GM21528 (cell line): ENCODE data around the gene PPP1R9A.
"Not testable (repeated sequence)": the region's sequence is repeated elsewhere in the genome, so short reads cannot be mapped to it uniquely, and the experiment has no call there.

ENCODE experiments used
- ATAC-seq: cut with Tn5 transposase; IDR thresholded peaks from one replicate; pipeline ENCODE4 v1.9.1; 2021; ENCODE audit warnings: mild to moderate bottlenecking, moderate library complexity; ENCODE audit not compliant: unreplicated experiment, low FRiP score

Gene PPP1R9A

GRCh38 chr7:94972296-94972695 lies 64.9 kb downstream of the PPP1R9A start:
- ATAC-seq = no peak

- no peak for ATAC-seq
Observed at GRCh38 chr7:94973844-94974243, 66.5 kb downstream of the PPP1R9A start.

- no peak for ATAC-seq
Observed at GRCh38 chr7:94974423-94974822, 67.0 kb downstream of the PPP1R9A start.

GRCh38 chr7:94975336-94975735 lies 67.9 kb downstream of the PPP1R9A start:
- no peak for ATAC-seq

GRCh38 chr7:94980418-94981142 lies 73.2 kb downstream of the PPP1R9A start:
- no peak for ATAC-seq

GRCh38 chr7:94995921-94996320 lies 88.5 kb downstream of the PPP1R9A start:
- no peak for ATAC-seq

GRCh38 chr7:94996369-94996768 lies 89.0 kb downstream of the PPP1R9A start:
- ATAC-seq = no peak

GRCh38 chr7:94997547-94997946 lies 90.2 kb downstream of the PPP1R9A start:
- ATAC-seq = no peak

GRCh38 chr7:94998266-94999068 lies 91.1 kb downstream of the PPP1R9A start:
- ATAC-seq = no peak

- no peak for ATAC-seq
Observed at GRCh38 chr7:94999069-94999351, 91.6 kb downstream of the PPP1R9A start.

- not testable (repeated sequence) for ATAC-seq
Observed at GRCh38 chr7:94999601-95000000, 92.2 kb downstream of the PPP1R9A start.

- ATAC-seq = no peak
Observed at GRCh38 chr7:95001258-95001657, 93.9 kb downstream of the PPP1R9A start.

GRCh38 chr7:95001815-95002561 lies 94.6 kb downstream of the PPP1R9A start:
- no peak for ATAC-seq

GRCh38 chr7:95002775-95003174 lies 95.4 kb downstream of the PPP1R9A start:
- no peak for ATAC-seq

- ATAC-seq = no peak
Observed at GRCh38 chr7:95004618-95005247, 97.3 kb downstream of the PPP1R9A start.

GRCh38 chr7:95006010-95006409 lies 98.6 kb downstream of the PPP1R9A start:
- no peak for ATAC-seq

- ATAC-seq = not testable (repeated sequence)
Observed at GRCh38 chr7:95008773-95009172, 101.4 kb downstream of the PPP1R9A start.

- ATAC-seq = no peak
Observed at GRCh38 chr7:95011146-95011928, 103.9 kb downstream of the PPP1R9A start.

GRCh38 chr7:95011995-95012394 lies 104.6 kb downstream of the PPP1R9A start:
- no peak for ATAC-seq

GRCh38 chr7:95018021-95018420 lies 110.6 kb downstream of the PPP1R9A start:
- ATAC-seq = no peak
